ENCODE results near the gene BMERB1.

Gene BMERB1

GRCh38 chr16:15524966-15525365, 90.6 kb downstream of the BMERB1 start:
- H3K27me3 Mint-ChIP-seq: no peaks in the 10 kb centered on the region
- H3K4me1 Mint-ChIP-seq: peaks cover 19% of the 10 kb centered on the region
- no peak overlapping the region for H3K27ac Mint-ChIP-seq
- no peaks in the 10 kb centered on the region for H3K9me3 Mint-ChIP-seq
- DNase-seq: no peak
- no peak overlapping the region for H3K4me3 Mint-ChIP-seq
- H3K36me3 Mint-ChIP-seq: no peaks in the 10 kb centered on the region
- CTCF ChIA-PET: no interaction called here

- Mint-ChIP-seq H3K27ac (no peak overlapping the region), H3K36me3 (no peaks in the 10 kb centered on the region), H3K9me3 (no peaks in the 10 kb centered on the region), H3K27me3 (no peaks in the 10 kb centered on the region), H3K4me1 (peaks cover 14% of the 10 kb centered on the region), H3K4me3 (no peak overlapping the region)
- CTCF ChIA-PET: no interaction called here
- no peak for DNase-seq
Observed at GRCh38 chr16:15526097-15526496, 91.7 kb downstream of the BMERB1 start.

GRCh38 chr16:15526731-15527130, 92.3 kb downstream of the BMERB1 start:
- Mint-ChIP-seq H3K9me3 (no peaks in the 10 kb centered on the region), H3K27me3 (no peaks in the 10 kb centered on the region), H3K4me1 (peaks cover 12% of the 10 kb centered on the region), H3K27ac (no peak overlapping the region), H3K36me3 (no peaks in the 10 kb centered on the region), H3K4me3 (no peak overlapping the region)
- CTCF ChIA-PET: no interaction called here
- no peak for DNase-seq

GRCh38 chr16:15529673-15530072, 95.3 kb downstream of the BMERB1 start:
- no peaks in the 10 kb centered on the region for H3K27me3 Mint-ChIP-seq
- H3K4me1 Mint-ChIP-seq: no peaks in the 10 kb centered on the region
- no peaks in the 10 kb centered on the region for H3K9me3 Mint-ChIP-seq
- no peak overlapping the region for H3K27ac Mint-ChIP-seq
- H3K36me3 Mint-ChIP-seq: no peaks in the 10 kb centered on the region
- CTCF ChIA-PET: no interaction called here
- no peak overlapping the region for H3K4me3 Mint-ChIP-seq
- no peak for DNase-seq

GRCh38 chr16:15530085-15530484, 95.7 kb downstream of the BMERB1 start:
- DNase-seq: no peak
- no peaks in the 10 kb centered on the region for H3K27me3 Mint-ChIP-seq
- no peak overlapping the region for H3K27ac Mint-ChIP-seq
- H3K9me3 Mint-ChIP-seq: no peaks in the 10 kb centered on the region
- H3K4me3 Mint-ChIP-seq: no peak overlapping the region
- no peaks in the 10 kb centered on the region for H3K36me3 Mint-ChIP-seq
- CTCF ChIA-PET: no interaction called here
- no peaks in the 10 kb centered on the region for H3K4me1 Mint-ChIP-seq

GRCh38 chr16:15532825-15533224, 98.4 kb downstream of the BMERB1 start:
- CTCF ChIA-PET: no interaction called here
- no peak overlapping the region for H3K4me3 Mint-ChIP-seq
- no peaks in the 10 kb centered on the region for H3K4me1 Mint-ChIP-seq

GRCh38 chr16:15533386-15533785, 99.0 kb downstream of the BMERB1 start:
- Mint-ChIP-seq H3K4me1 (no peaks in the 10 kb centered on the region), H3K4me3 (no peak overlapping the region), H3K27ac (no peak overlapping the region), H3K27me3 (no peaks in the 10 kb centered on the region), H3K9me3 (no peaks in the 10 kb centered on the region), H3K36me3 (no peaks in the 10 kb centered on the region)
- DNase-seq: no peak
- CTCF ChIA-PET: no interaction called here

More at GRCh38 chr16:15532825-15533224, 98.4 kb downstream of the BMERB1 start:
- H3K9me3 Mint-ChIP-seq: no peaks in the 10 kb centered on the region
- H3K27me3 Mint-ChIP-seq: no peaks in the 10 kb centered on the region
- H3K27ac Mint-ChIP-seq: no peak overlapping the region
- no peaks in the 10 kb centered on the region for H3K36me3 Mint-ChIP-seq
- DNase-seq: no peak

GRCh38 chr16:15535772-15536171, 101.4 kb downstream of the BMERB1 start:
- H3K4me1 Mint-ChIP-seq: no peaks in the 10 kb centered on the region
- CTCF ChIA-PET: no interaction called here
- H3K4me3 Mint-ChIP-seq: no peak overlapping the region
- peak overlapping the region; percentile 57 for H3K27ac Mint-ChIP-seq
- no peaks in the 10 kb centered on the region for H3K36me3 Mint-ChIP-seq
- H3K27me3 Mint-ChIP-seq: no peaks in the 10 kb centered on the region
- no peaks in the 10 kb centered on the region for H3K9me3 Mint-ChIP-seq
- DNase-seq: no peak

GRCh38 chr16:15536843-15537242, 102.5 kb downstream of the BMERB1 start:
- H3K27ac Mint-ChIP-seq: no peak overlapping the region
- no peak for DNase-seq
- no peaks in the 10 kb centered on the region for H3K36me3 Mint-ChIP-seq
- CTCF ChIA-PET: no interaction called here
- H3K9me3 Mint-ChIP-seq: no peaks in the 10 kb centered on the region
- no peaks in the 10 kb centered on the region for H3K27me3 Mint-ChIP-seq
- no peak overlapping the region for H3K4me3 Mint-ChIP-seq
- H3K4me1 Mint-ChIP-seq: no peaks in the 10 kb centered on the region

- H3K4me1 Mint-ChIP-seq: no peaks in the 10 kb centered on the region
- H3K36me3 Mint-ChIP-seq: no peaks in the 10 kb centered on the region
- no peaks in the 10 kb centered on the region for H3K9me3 Mint-ChIP-seq
- H3K27me3 Mint-ChIP-seq: no peaks in the 10 kb centered on the region
- CTCF ChIA-PET: no interaction called here
- no peak for DNase-seq
- H3K27ac Mint-ChIP-seq: no peak overlapping the region
- no peak overlapping the region for H3K4me3 Mint-ChIP-seq
Observed at GRCh38 chr16:15538507-15538906, 104.1 kb downstream of the BMERB1 start.

- no peaks in the 10 kb centered on the region for H3K9me3 Mint-ChIP-seq
- no peak overlapping the region for H3K4me3 Mint-ChIP-seq
- no peak overlapping the region for H3K27ac Mint-ChIP-seq
- no peaks in the 10 kb centered on the region for H3K36me3 Mint-ChIP-seq
- CTCF ChIA-PET: no interaction called here
- H3K27me3 Mint-ChIP-seq: no peaks in the 10 kb centered on the region
- DNase-seq: no peak
- H3K4me1 Mint-ChIP-seq: no peaks in the 10 kb centered on the region
Observed at GRCh38 chr16:15539197-15539596, 104.8 kb downstream of the BMERB1 start.

- H3K4me3 Mint-ChIP-seq: no peak overlapping the region
- no peaks in the 10 kb centered on the region for H3K27me3 Mint-ChIP-seq
- CTCF ChIA-PET: no interaction called here
- no peak for DNase-seq
- no peaks in the 10 kb centered on the region for H3K9me3 Mint-ChIP-seq
- H3K4me1 Mint-ChIP-seq: no peaks in the 10 kb centered on the region
- H3K36me3 Mint-ChIP-seq: no peaks in the 10 kb centered on the region
- H3K27ac Mint-ChIP-seq: no peak overlapping the region
Observed at GRCh38 chr16:15542261-15542660, 107.9 kb downstream of the BMERB1 start.

- no peak for DNase-seq
- Mint-ChIP-seq H3K36me3 (no peaks in the 10 kb centered on the region), H3K27me3 (no peaks in the 10 kb centered on the region), H3K9me3 (no peaks in the 10 kb centered on the region), H3K4me1 (no peaks in the 10 kb centered on the region), H3K27ac (no peak overlapping the region), H3K4me3 (no peak overlapping the region)
- CTCF ChIA-PET: no interaction called here
Observed at GRCh38 chr16:15542734-15543347, 108.5 kb downstream of the BMERB1 start.

GRCh38 chr16:15544405-15544804, 110.0 kb downstream of the BMERB1 start:
- Mint-ChIP-seq H3K36me3 (no peaks in the 10 kb centered on the region), H3K27me3 (no peaks in the 10 kb centered on the region), H3K4me1 (no peaks in the 10 kb centered on the region), H3K4me3 (no peak overlapping the region), H3K9me3 (no peaks in the 10 kb centered on the region), H3K27ac (no peak overlapping the region)
- CTCF ChIA-PET: no interaction called here
- no peak for DNase-seq

GRCh38 chr16:15545544-15545943, 111.2 kb downstream of the BMERB1 start:
- DNase-seq: no peak
- no peak overlapping the region for H3K27ac Mint-ChIP-seq
- no peaks in the 10 kb centered on the region for H3K27me3 Mint-ChIP-seq
- CTCF ChIA-PET: no interaction called here
- H3K36me3 Mint-ChIP-seq: no peaks in the 10 kb centered on the region
- H3K4me3 Mint-ChIP-seq: no peak overlapping the region
- no peaks in the 10 kb centered on the region for H3K4me1 Mint-ChIP-seq
- H3K9me3 Mint-ChIP-seq: no peaks in the 10 kb centered on the region

Data from activated naive CD4-positive, alpha-beta T cell treated with anti-CD3 and anti-CD28 coated beads, Interleukin-2, amount 10 ng/mL, durations not matched to agents 7 days and 5 days (primary cell).